Glutamatergic neuron (in vitro differentiated cells): ENCODE measurements around the gene LAMC1. TPM values are rescaled to one million over a fixed set of nuclear protein-coding genes. Genes with fewer than 3 reads are reported as not detected.
"Not testable (repeated sequence)": the region's sequence is repeated elsewhere in the genome, so short reads cannot be mapped to it uniquely, and the experiment has no call there.

Source experiments
- DNase-seq: peaks from one replicate; pipeline ENCODE4 v3.0.0; 2022
- H3K27ac Mint-ChIP-seq: one replicate; pipeline ENCODE4 v1.8.0; 2020; ENCODE audit warnings: mild to moderate bottlenecking, mixed read lengths, inconsistent platforms; ENCODE audit not compliant: unreplicated experiment
- H3K27me3 Mint-ChIP-seq: one replicate; pipeline ENCODE4 v1.8.0; 2020; ENCODE audit warnings: mild to moderate bottlenecking, moderate library complexity, mixed read lengths, inconsistent platforms; ENCODE audit not compliant: unreplicated experiment
- H3K36me3 Mint-ChIP-seq: one replicate; pipeline ENCODE4 v1.8.0; 2020; ENCODE audit warnings: mild to moderate bottlenecking, mixed read lengths, inconsistent platforms; ENCODE audit not compliant: unreplicated experiment
- H3K4me1 Mint-ChIP-seq: one replicate; pipeline ENCODE4 v1.8.0; 2020; ENCODE audit warnings: mild to moderate bottlenecking, low read depth, mixed read lengths, inconsistent platforms; ENCODE audit not compliant: unreplicated experiment
- H3K4me3 Mint-ChIP-seq: one replicate; pipeline ENCODE4 v1.8.0; 2020; ENCODE audit warnings: mild to moderate bottlenecking, mixed read lengths, inconsistent platforms; ENCODE audit not compliant: unreplicated experiment
- H3K9me3 Mint-ChIP-seq: one replicate; pipeline ENCODE4 v1.8.0; 2020; ENCODE audit warnings: mild to moderate bottlenecking, moderate library complexity, mixed read lengths, inconsistent platforms; ENCODE audit not compliant: unreplicated experiment
- total RNA-seq: library from RNA; stranded (reverse); fragmentation: NEBNext Ultra II Directional; extraction: Animal tissue kit (Norgen Biotek cat#: 25700); gene quantifications from one replicate; pipeline ENCODE4 v1.2.1, GENCODE V29; 2021; ENCODE audit not compliant: unreplicated experiment
- TF ChIP-seq, protein P1 (sequence below): fragments of 200-600 bp; sonication (generic); IDR thresholded peaks from one replicate; pipeline ENCODE4 v1.5.0; 2021; ENCODE audit not compliant: partially characterized antibody, unreplicated experiment

LAMC1 gene
- total RNA-seq, 1 donor from 2014 or later: 51.8 TPM

DNA sequence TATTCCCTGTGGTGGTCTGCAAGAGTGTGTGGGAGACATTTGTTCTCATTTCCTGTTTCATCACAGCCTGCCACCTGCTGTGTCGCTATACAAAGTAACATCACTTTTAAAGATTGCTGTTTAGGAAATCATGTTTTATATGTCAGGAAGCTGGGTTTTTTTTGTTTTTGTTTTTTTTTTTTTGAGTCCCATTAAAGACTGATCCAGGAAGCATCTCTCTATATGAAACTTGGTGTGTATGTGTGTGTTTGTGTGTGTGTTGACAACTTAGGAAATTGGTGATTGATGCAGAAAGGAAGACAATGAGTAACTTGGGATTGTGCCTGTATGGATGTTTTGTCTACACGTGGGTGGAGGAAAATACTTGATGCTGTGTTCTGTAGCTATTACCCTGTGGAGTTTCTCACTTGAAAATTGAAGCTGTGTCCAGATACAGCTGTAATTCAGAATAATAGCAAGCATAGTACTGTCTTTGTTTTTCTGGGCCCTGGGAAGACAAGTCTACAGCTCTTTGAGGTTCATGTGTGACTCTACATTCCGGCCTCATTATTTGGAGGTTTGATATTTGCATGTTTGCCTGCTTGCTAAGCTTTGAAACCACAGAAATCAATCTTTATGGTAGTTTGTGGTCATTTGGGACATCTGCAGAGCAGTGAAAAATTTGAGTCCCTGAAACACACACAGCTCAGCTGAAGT lies 47.9 kb downstream of the LAMC1 start:
- Mint-ChIP-seq H3K36me3 (no peaks in the 10 kb centered on the region), H3K27me3 (no peaks in the 10 kb centered on the region), H3K9me3 (no peaks in the 10 kb centered on the region), H3K4me3 (no peak overlapping the region), H3K27ac (peak overlapping the region; percentile 19), H3K4me1 (peaks cover 22% of the 10 kb centered on the region)
- TF ChIP-seq, protein P1, sequence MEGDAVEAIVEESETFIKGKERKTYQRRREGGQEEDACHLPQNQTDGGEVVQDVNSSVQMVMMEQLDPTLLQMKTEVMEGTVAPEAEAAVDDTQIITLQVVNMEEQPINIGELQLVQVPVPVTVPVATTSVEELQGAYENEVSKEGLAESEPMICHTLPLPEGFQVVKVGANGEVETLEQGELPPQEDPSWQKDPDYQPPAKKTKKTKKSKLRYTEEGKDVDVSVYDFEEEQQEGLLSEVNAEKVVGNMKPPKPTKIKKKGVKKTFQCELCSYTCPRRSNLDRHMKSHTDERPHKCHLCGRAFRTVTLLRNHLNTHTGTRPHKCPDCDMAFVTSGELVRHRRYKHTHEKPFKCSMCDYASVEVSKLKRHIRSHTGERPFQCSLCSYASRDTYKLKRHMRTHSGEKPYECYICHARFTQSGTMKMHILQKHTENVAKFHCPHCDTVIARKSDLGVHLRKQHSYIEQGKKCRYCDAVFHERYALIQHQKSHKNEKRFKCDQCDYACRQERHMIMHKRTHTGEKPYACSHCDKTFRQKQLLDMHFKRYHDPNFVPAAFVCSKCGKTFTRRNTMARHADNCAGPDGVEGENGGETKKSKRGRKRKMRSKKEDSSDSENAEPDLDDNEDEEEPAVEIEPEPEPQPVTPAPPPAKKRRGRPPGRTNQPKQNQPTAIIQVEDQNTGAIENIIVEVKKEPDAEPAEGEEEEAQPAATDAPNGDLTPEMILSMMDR: no peak
- no peak for DNase-seq

- not testable (repeated sequence) for H3K4me3 Mint-ChIP-seq, H3K36me3 Mint-ChIP-seq, H3K9me3 Mint-ChIP-seq, H3K27me3 Mint-ChIP-seq
- DNase-seq: peak; percentile 30
- H3K4me1 Mint-ChIP-seq: peaks cover 22% of the 10 kb centered on the region
- peak overlapping the region; percentile 80 for H3K27ac Mint-ChIP-seq
Measured at GRCh38 chr1:183072595-183072994, 49.4 kb downstream of the LAMC1 start.

DNA sequence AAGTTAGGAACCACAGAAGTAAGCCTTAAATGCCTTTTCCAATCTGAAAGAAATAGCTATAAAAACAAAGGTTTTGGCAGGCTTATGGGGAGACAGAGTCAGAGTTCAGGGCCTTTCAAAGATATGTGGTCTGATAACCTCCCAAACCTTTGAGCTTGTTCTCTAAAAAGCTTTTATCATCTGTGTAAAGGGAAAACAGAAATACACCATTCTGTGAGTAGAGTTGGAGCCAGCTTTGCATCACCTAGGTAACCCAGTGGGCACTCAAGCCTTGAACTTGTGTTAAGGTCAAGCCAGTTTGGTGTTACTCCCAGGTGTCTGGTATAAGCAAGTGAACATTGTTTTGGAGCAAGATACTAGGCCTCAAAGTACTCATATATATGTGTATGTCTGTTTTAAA lies 50.1 kb downstream of the LAMC1 start:
- Mint-ChIP-seq H3K4me1 (peaks cover 22% of the 10 kb centered on the region), H3K27me3 (no peaks in the 10 kb centered on the region), H3K27ac (no peak overlapping the region), H3K9me3 (no peaks in the 10 kb centered on the region), H3K36me3 (no peaks in the 10 kb centered on the region), H3K4me3 (no peak overlapping the region)
- DNase-seq: no peak
- TF ChIP-seq, protein P1: no peak

- TF ChIP-seq, protein P1: no peak
- Mint-ChIP-seq H3K9me3 (no peaks in the 10 kb centered on the region), H3K36me3 (no peaks in the 10 kb centered on the region), H3K27ac (no peak overlapping the region), H3K27me3 (no peaks in the 10 kb centered on the region), H3K4me3 (no peak overlapping the region), H3K4me1 (peaks cover 20% of the 10 kb centered on the region)
- DNase-seq: no peak
Measured at GRCh38 chr1:183074215-183074614, 51.0 kb downstream of the LAMC1 start.

DNA sequence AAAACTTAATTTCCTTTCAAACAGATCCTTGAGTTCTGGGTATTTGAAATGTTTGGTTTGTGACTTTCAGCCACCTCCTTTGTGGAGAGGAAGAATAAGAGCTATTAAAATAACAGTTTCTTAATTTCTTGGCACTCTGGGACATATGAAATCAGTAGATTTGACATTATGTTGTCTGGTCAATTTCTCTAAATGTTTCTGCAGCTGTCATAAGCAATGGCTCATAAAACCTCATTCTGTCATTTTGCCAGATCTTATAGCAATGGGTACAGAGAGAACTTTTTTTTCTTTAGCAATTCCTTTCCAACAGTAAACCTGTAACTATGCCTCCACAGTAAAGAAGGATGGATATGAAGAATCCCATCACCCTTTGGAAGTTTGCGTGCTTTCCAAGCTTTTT lies 52.6 kb downstream of the LAMC1 start:
- no peak overlapping the region for H3K27ac Mint-ChIP-seq
- peaks cover 9% of the 10 kb centered on the region for H3K4me1 Mint-ChIP-seq
- no peak overlapping the region for H3K4me3 Mint-ChIP-seq

More for the DNA sequence above, 52.6 kb downstream of the LAMC1 start:
- TF ChIP-seq, protein P1: no peak
- no peak for DNase-seq
- H3K27me3 Mint-ChIP-seq: peaks cover 2% of the 10 kb centered on the region
- no peaks in the 10 kb centered on the region for H3K36me3 Mint-ChIP-seq
- H3K9me3 Mint-ChIP-seq: no peaks in the 10 kb centered on the region
